ENCODE measurements around the gene TSSC4. TPM values are rescaled to one million over a fixed set of nuclear protein-coding genes. Genes with fewer than 3 reads are reported as not detected.

Gene TSSC4
- total RNA-seq, 1 donor from 2014 or later: 48.9 TPM

- no peak overlapping the region for H3K27ac Mint-ChIP-seq
- H3K4me3 Mint-ChIP-seq (ENCODE audit: low read depth): peak overlapping the region; percentile 37
- intact Hi-C loops (cut with micrococcal nuclease): loop anchor here (10.0 kb wide), 1 partner anchor 71 kb away; the partner anchor contains the start of genes C11orf21 and TSPAN32
- H3K9me3 Mint-ChIP-seq: no peaks in the 10 kb centered on the region
- H3K4me1 Mint-ChIP-seq (ENCODE audit: low read depth): peaks cover 10% of the 10 kb centered on the region
- DNase-seq (ENCODE audit: low spot score): no peak
- H3K36me3 Mint-ChIP-seq (ENCODE audit: low read depth): peaks cover 3% of the 10 kb centered on the region
- H3K27me3 Mint-ChIP-seq (ENCODE audit: low read depth): peaks cover 8% of the 10 kb centered on the region
Measured at GRCh38 chr11:2375341-2375853, 25.2 kb upstream of the TSSC4 start.

- Mint-ChIP-seq H3K27me3 (ENCODE audit: low read depth) (peaks cover 8% of the 10 kb centered on the region), H3K4me1 (ENCODE audit: low read depth) (peaks cover 13% of the 10 kb centered on the region), H3K9me3 (no peaks in the 10 kb centered on the region), H3K36me3 (ENCODE audit: low read depth) (peaks cover 3% of the 10 kb centered on the region), H3K27ac (no peak overlapping the region), H3K4me3 (ENCODE audit: low read depth) (peak overlapping the region; percentile 37)
- intact Hi-C loops (cut with micrococcal nuclease): loop anchor here (2.0 to 10.0 kb wide), 2 partner anchors 69 to 71 kb away; partner anchors contain the start of genes C11orf21, KCNQ1, TRPM5 and TSPAN32
- no peak for DNase-seq (ENCODE audit: low spot score)
Measured at GRCh38 chr11:2375964-2376551, 24.5 kb upstream of the TSSC4 start.

GRCh38 chr11:2376751-2377451 lies 23.6 kb upstream of the TSSC4 start, which contains the start of gene CD81:
TSS of gene CD81 (plus strand) at chr11:2377310. CDS start at chr11:2377550, 240 bp downstream.
- DNase-seq (ENCODE audit: low spot score): peak; percentile 55
- Mint-ChIP-seq H3K36me3 (ENCODE audit: low read depth) (peaks cover 6% of the 10 kb centered on the region), H3K4me1 (ENCODE audit: low read depth) (peaks cover 15% of the 10 kb centered on the region), H3K27me3 (ENCODE audit: low read depth) (peaks cover 8% of the 10 kb centered on the region), H3K4me3 (ENCODE audit: low read depth) (peak within 1 kb of the TSS; percentile 86), H3K9me3 (no peaks in the 10 kb centered on the region), H3K27ac (peak within 1 kb of the TSS; percentile 87)
- intact Hi-C loops (cut with micrococcal nuclease): loop anchor here (1.0 to 10.0 kb wide), 3 partner anchors 23 to 72 kb away; partner anchors contain the start of genes C11orf21, KCNQ1, TRPM5 and TSPAN32

GRCh38 chr11:2377511-2378443 lies 22.8 kb upstream of the TSSC4 start:
- peak overlapping the region; percentile 86 for H3K4me3 Mint-ChIP-seq (ENCODE audit: low read depth)
- peaks cover 2% of the 10 kb centered on the region for H3K27me3 Mint-ChIP-seq (ENCODE audit: low read depth)
- H3K36me3 Mint-ChIP-seq (ENCODE audit: low read depth): peaks cover 6% of the 10 kb centered on the region
- H3K9me3 Mint-ChIP-seq: no peaks in the 10 kb centered on the region
- H3K27ac Mint-ChIP-seq: peak overlapping the region; percentile 87
- peaks cover 15% of the 10 kb centered on the region for H3K4me1 Mint-ChIP-seq (ENCODE audit: low read depth)
- intact Hi-C loops (cut with micrococcal nuclease): loop anchor here (1.0 to 10.0 kb wide), 3 partner anchors 23 to 73 kb away; partner anchors contain the start of genes C11orf21, KCNQ1, TRPM5 and TSPAN32
- DNase-seq (ENCODE audit: low spot score): peak; percentile 41

GRCh38 chr11:2378527-2379210 lies 21.9 kb upstream of the TSSC4 start:
- H3K27me3 Mint-ChIP-seq (ENCODE audit: low read depth): no peaks in the 10 kb centered on the region
- intact Hi-C loops (cut with micrococcal nuclease): loop anchor here (10.0 kb wide), 1 partner anchor 74 kb away; the partner anchor contains the start of genes C11orf21 and TSPAN32
- peak overlapping the region; percentile 87 for H3K27ac Mint-ChIP-seq
- peaks cover 6% of the 10 kb centered on the region for H3K36me3 Mint-ChIP-seq (ENCODE audit: low read depth)
- peaks cover 18% of the 10 kb centered on the region for H3K4me1 Mint-ChIP-seq (ENCODE audit: low read depth)
- H3K9me3 Mint-ChIP-seq: no peaks in the 10 kb centered on the region
- peak overlapping the region; percentile 86 for H3K4me3 Mint-ChIP-seq (ENCODE audit: low read depth)
- no peak for DNase-seq (ENCODE audit: low spot score)

GRCh38 chr11:2379466-2380174 lies 20.9 kb upstream of the TSSC4 start:
- H3K27me3 Mint-ChIP-seq (ENCODE audit: low read depth): no peaks in the 10 kb centered on the region
- peaks cover 6% of the 10 kb centered on the region for H3K36me3 Mint-ChIP-seq (ENCODE audit: low read depth)
- peaks cover 20% of the 10 kb centered on the region for H3K4me1 Mint-ChIP-seq (ENCODE audit: low read depth)
- H3K27ac Mint-ChIP-seq: peak overlapping the region; percentile 42
- intact Hi-C loops (cut with micrococcal nuclease): loop anchor here (10.0 kb wide), 1 partner anchor 75 kb away; the partner anchor contains the start of genes C11orf21 and TSPAN32
- no peak for DNase-seq (ENCODE audit: low spot score)
- no peaks in the 10 kb centered on the region for H3K9me3 Mint-ChIP-seq
- peak overlapping the region; percentile 33 for H3K4me3 Mint-ChIP-seq (ENCODE audit: low read depth)

- H3K4me3 Mint-ChIP-seq (ENCODE audit: low read depth): no peak overlapping the region
- no peaks in the 10 kb centered on the region for H3K27me3 Mint-ChIP-seq (ENCODE audit: low read depth)
- H3K4me1 Mint-ChIP-seq (ENCODE audit: low read depth): peaks cover 20% of the 10 kb centered on the region
- intact Hi-C loops (cut with micrococcal nuclease): no loop called here
- no peaks in the 10 kb centered on the region for H3K9me3 Mint-ChIP-seq
- no peak for DNase-seq (ENCODE audit: low spot score)
- peak overlapping the region; percentile 42 for H3K27ac Mint-ChIP-seq
- peaks cover 6% of the 10 kb centered on the region for H3K36me3 Mint-ChIP-seq (ENCODE audit: low read depth)
Measured at GRCh38 chr11:2380396-2380795, 20.2 kb upstream of the TSSC4 start.

GRCh38 chr11:2380807-2381350 lies 19.7 kb upstream of the TSSC4 start:
- no peaks in the 10 kb centered on the region for H3K9me3 Mint-ChIP-seq
- H3K36me3 Mint-ChIP-seq (ENCODE audit: low read depth): peaks cover 6% of the 10 kb centered on the region
- DNase-seq (ENCODE audit: low spot score): no peak
- intact Hi-C loops (cut with micrococcal nuclease): no loop called here
- no peak overlapping the region for H3K4me3 Mint-ChIP-seq (ENCODE audit: low read depth)
- H3K27me3 Mint-ChIP-seq (ENCODE audit: low read depth): no peaks in the 10 kb centered on the region
- peaks cover 24% of the 10 kb centered on the region for H3K4me1 Mint-ChIP-seq (ENCODE audit: low read depth)
- H3K27ac Mint-ChIP-seq: no peak overlapping the region

- intact Hi-C loops (cut with micrococcal nuclease): no loop called here
- peak overlapping the region; percentile 52 for H3K27ac Mint-ChIP-seq
Measured at GRCh38 chr11:2381494-2382128, 18.9 kb upstream of the TSSC4 start.

GRCh38 chr11:2382129-2382517 lies 18.4 kb upstream of the TSSC4 start:
- Mint-ChIP-seq H3K27me3 (ENCODE audit: low read depth) (no peaks in the 10 kb centered on the region), H3K4me3 (ENCODE audit: low read depth) (no peak overlapping the region), H3K9me3 (no peaks in the 10 kb centered on the region), H3K4me1 (ENCODE audit: low read depth) (peaks cover 27% of the 10 kb centered on the region), H3K27ac (no peak overlapping the region), H3K36me3 (ENCODE audit: low read depth) (peaks cover 6% of the 10 kb centered on the region)
- no peak for DNase-seq (ENCODE audit: low spot score)
- intact Hi-C loops (cut with micrococcal nuclease): no loop called here

More at GRCh38 chr11:2381494-2382128, 18.9 kb upstream of the TSSC4 start:
- DNase-seq (ENCODE audit: low spot score): no peak
- H3K4me3 Mint-ChIP-seq (ENCODE audit: low read depth): no peak overlapping the region
- H3K4me1 Mint-ChIP-seq (ENCODE audit: low read depth): peaks cover 27% of the 10 kb centered on the region
- no peaks in the 10 kb centered on the region for H3K9me3 Mint-ChIP-seq
- no peaks in the 10 kb centered on the region for H3K27me3 Mint-ChIP-seq (ENCODE audit: low read depth)
- H3K36me3 Mint-ChIP-seq (ENCODE audit: low read depth): peaks cover 6% of the 10 kb centered on the region

Data from activated T-helper 2 cell treated with anti-CD3 and anti-CD28 coated beads, Interferon-gamma antibody, Interleukin-2, Interleukin-4, amounts not matched to agents 10 μg/mL and 5 μg/mL and 100 μg/mL, durations not matched to agents 14 hours and 24 hours and 36 hours (primary cell).